SK-N-SH (cell line): Measurements from ENCODE around the gene GLTP.
A peak's percentile ranks its signal among the peaks of the same experiment; 100 is the strongest.

Experiments used
- CTCF ChIP-seq: fragments of 200-600 bp; sonication (generic); IDR thresholded peaks from 2 replicates; pipeline ENCODE4 v1.6.1; 2017; ENCODE audit warnings: antibody characterized with exemption, mild to moderate bottlenecking, moderate library complexity
- EP300 ChIP-seq, 2 experiments: IDR thresholded peaks; 2 replicates each; pipeline versions ENCODE4 v1.4.0 to v1.6.1; 2012; ENCODE audit warnings: borderline replicate concordance in 1 of 2, low read depth in 1 of 2, low read length in 1 of 2
- JUND ChIP-seq: IDR thresholded peaks from 2 replicates; pipeline ENCODE4 v1.4.0; 2012
- REST ChIP-seq: IDR thresholded peaks from 2 replicates; pipeline ENCODE4 v1.6.1; 2012; ENCODE audit warnings: mild to moderate bottlenecking, low read depth, low read length, moderate library complexity
- TAF1 ChIP-seq: IDR thresholded peaks from 2 replicates; pipeline ENCODE4 v1.6.1; 2012; ENCODE audit warnings: low read depth, mild to moderate bottlenecking, low read length, moderate library complexity, borderline replicate concordance
- YY1 ChIP-seq: IDR thresholded peaks from 2 replicates; pipeline ENCODE4 v1.4.0; 2012; ENCODE audit warnings: low read depth, mild to moderate bottlenecking

GRCh38 chr12:109811624-109811995 lies 68.7 kb downstream of the GLTP start:
- TF ChIP-seq CTCF, result 0 out of 2 replicates have a peak, but pooled peaks have one; percentile 20
- TF ChIP-seq EP300 (IDR thresholded peaks at IDR 0.05; ENCODE audit: borderline replicate concordance in 1 of 2, low read depth in 1 of 2, low read length in 1 of 2), result no peak
- TF ChIP-seq REST, result no peak
- TF ChIP-seq YY1, result no peak
- TF ChIP-seq TAF1, result no peak
- TF ChIP-seq JUND, result no peak
